GM21723 (cell line): ENCODE data around the gene CADM4.
A peak's percentile ranks its signal among the peaks of the same experiment; 100 is the strongest.
"Not testable (repeated sequence)": the region's sequence is repeated elsewhere in the genome, so short reads cannot be mapped to it uniquely, and the experiment has no call there.

Experiments
- ATAC-seq: cut with Tn5 transposase; IDR thresholded peaks from one replicate; pipeline ENCODE4 v1.9.1; 2021; ENCODE audit warnings: mild to moderate bottlenecking, moderate library complexity; ENCODE audit not compliant: unreplicated experiment

CADM4 gene

GRCh38 chr19:43589678-43590077 lies 50.0 kb downstream of the CADM4 start:
- no peak for ATAC-seq

- ATAC-seq: no peak
Measured at GRCh38 chr19:43589277-43589676, 50.4 kb downstream of the CADM4 start.

GRCh38 chr19:43587029-43587428 lies 52.6 kb downstream of the CADM4 start:
- ATAC-seq: not testable (repeated sequence)

GRCh38 chr19:43586346-43586745 lies 53.3 kb downstream of the CADM4 start:
- no peak for ATAC-seq

GRCh38 chr19:43584484-43584883 lies 55.2 kb downstream of the CADM4 start:
- no peak for ATAC-seq

GRCh38 chr19:43582495-43582894 lies 57.2 kb downstream of the CADM4 start:
- ATAC-seq: no peak

- ATAC-seq: no peak
Measured at GRCh38 chr19:43581467-43581866, 58.2 kb downstream of the CADM4 start.

GRCh38 chr19:43578787-43579186 lies 60.9 kb downstream of the CADM4 start:
- ATAC-seq: no peak

- ATAC-seq: no peak
Measured at GRCh38 chr19:43575955-43576878, 63.4 kb downstream of the CADM4 start.

GRCh38 chr19:43575156-43575950 lies 64.3 kb downstream of the CADM4 start, which contains the start of the genes PINLYP and XRCC1:
PINLYP (plus strand) TSS chr19:43575801; CDS start chr19:43577192, 1,391 bp downstream.
XRCC1 (minus strand) TSS chr19:43575527; CDS start chr19:43575458, 69 bp downstream.
- peak; percentile 93 for ATAC-seq

- ATAC-seq: no peak
Measured at GRCh38 chr19:43574424-43575155, 65.1 kb downstream of the CADM4 start.
